Common myeloid progenitor, CD34-positive (primary cell): Measurements from ENCODE around the gene YY1.

Source experiments
- CTCF ChIA-PET: fragments of 350-600 bp; sonication (Branson Sonifier 250); formaldehyde crosslinking; loops from one replicate; lab custom pipeline; 2021; ENCODE audit warnings: antibody characterized with exemption; lab: Charles Lee
- POLR2A ChIA-PET: fragments of 350-600 bp; sonication (Branson Sonifier 250); formaldehyde crosslinking; loops from one replicate; lab custom pipeline; 2021; ENCODE audit warnings: antibody characterized with exemption; lab: Charles Lee
- DNase-seq, 3 donors: peaks; one replicate each; pipeline versions ENCODE4 v3.0.0 to v3.0.0-alpha.2; 2013
- H3K27ac ChIP-seq, 2 experiments: 1 replicate in 1 of 2; 2 replicates in 1 of 2; pipeline ENCODE4 v1.7.0; 2013; ENCODE audit warnings: inconsistent platforms in 2 of 2, low read length in 2 of 2, mild to moderate bottlenecking in 2 of 2, low read depth in 1 of 2, moderate library complexity in 1 of 2; ENCODE audit not compliant: severe bottlenecking in 2 of 2, insufficient read depth in 1 of 2, poor library complexity in 1 of 2
- H3K27me3 ChIP-seq, 5 experiments: replicated peaks in 2 of 5; 1 replicate in 3 of 5; 2 replicates in 2 of 5; pipeline versions ENCODE4 v1.6.1 to v1.7.0; 2013; ENCODE audit warnings: low read length in 4 of 5, mild to moderate bottlenecking in 2 of 5, moderate library complexity in 2 of 5, inconsistent platforms in 1 of 5; ENCODE audit not compliant: insufficient read depth in 5 of 5, control insufficient read depth in 4 of 5
- H3K36me3 ChIP-seq, 4 experiments: 1 replicate in 2 of 4; 2 replicates in 2 of 4; pipeline versions ENCODE4 v1.6.1 to v1.7.0; 2013; ENCODE audit warnings: low read length in 3 of 4, control low read depth in 1 of 4, mild to moderate bottlenecking in 1 of 4; ENCODE audit not compliant: control insufficient read depth in 4 of 4, insufficient read depth in 4 of 4
- H3K4me1 ChIP-seq, 4 experiments: 1 replicate in 3 of 4; 2 replicates in 1 of 4; pipeline versions ENCODE4 v1.6.1 to v1.7.1; 2013; ENCODE audit warnings: low read length in 3 of 4, mild to moderate bottlenecking in 3 of 4, control low read depth in 1 of 4, inconsistent platforms in 1 of 4, moderate library complexity in 1 of 4; ENCODE audit not compliant: control insufficient read depth in 4 of 4, insufficient read depth in 4 of 4; ENCODE audit errors: control extremely low read depth in 1 of 4
- H3K4me3 ChIP-seq, 7 experiments: 1 replicate in 4 of 7; 2 replicates in 3 of 7; pipeline versions ENCODE4 v1.5.1 to v1.7.0; 2013; ENCODE audit warnings: mild to moderate bottlenecking in 7 of 7, low read length in 6 of 7, moderate library complexity in 6 of 7, inconsistent platforms in 2 of 7, low read depth in 2 of 7, control low read depth in 1 of 7; ENCODE audit not compliant: insufficient read depth in 4 of 7, control insufficient read depth in 1 of 7; ENCODE audit errors: extremely low read depth in 1 of 7
- H3K9me3 ChIP-seq, 5 experiments: 1 replicate in 4 of 5; 2 replicates in 1 of 5; pipeline versions ENCODE4 v1.6.1 to v1.7.1; 2013; ENCODE audit warnings: low read length in 4 of 5, mild to moderate bottlenecking in 2 of 5, inconsistent platforms in 1 of 5, low read depth in 1 of 5, moderate library complexity in 1 of 5; ENCODE audit not compliant: control insufficient read depth in 4 of 5, insufficient read depth in 2 of 5; ENCODE audit errors: control extremely low read depth in 1 of 5
- WGBS: methylation state at CpG from one replicate; pipeline ENCODE4 v1.1.5; 2013; ENCODE audit not compliant: insufficient coverage; 5-methylcytosine and 5-hydroxymethylcytosine counted together

The YY1 gene

GRCh38 chr14:100221533-100222223, 17.3 kb upstream of the YY1 start:
- no peaks in the 10 kb centered on the region for H3K27me3 ChIP-seq
- H3K9me3 ChIP-seq: no peaks in the 10 kb centered on the region
- 1% methylated on average over 11 of the region's 15 CpGs for WGBS
- H3K27ac ChIP-seq: peak overlapping the region in 1 of 2 experiments; percentile 68
- CTCF ChIA-PET: interaction anchor here (0.5 to 5.0 kb wide), 11 partner anchors 10 to 92 kb away, joined by 3 to 86 read pairs (median 5); no protein-coding TSS in a partner anchor
- no peaks in the 10 kb centered on the region for H3K36me3 ChIP-seq
- peak; percentile 52 to 82 (median 76) for DNase-seq
- POLR2A ChIA-PET: interaction anchor here (1.7 kb wide), 1 partner anchor 16 kb away, joined by 9 read pairs; no protein-coding TSS in a partner anchor
- peaks cover 24 to 46% (median 43%) of the 10 kb centered on the region in 4 experiments for H3K4me1 ChIP-seq
- H3K4me3 ChIP-seq: peak overlapping the region; percentile 48 to 87 (median 70)

DNA sequence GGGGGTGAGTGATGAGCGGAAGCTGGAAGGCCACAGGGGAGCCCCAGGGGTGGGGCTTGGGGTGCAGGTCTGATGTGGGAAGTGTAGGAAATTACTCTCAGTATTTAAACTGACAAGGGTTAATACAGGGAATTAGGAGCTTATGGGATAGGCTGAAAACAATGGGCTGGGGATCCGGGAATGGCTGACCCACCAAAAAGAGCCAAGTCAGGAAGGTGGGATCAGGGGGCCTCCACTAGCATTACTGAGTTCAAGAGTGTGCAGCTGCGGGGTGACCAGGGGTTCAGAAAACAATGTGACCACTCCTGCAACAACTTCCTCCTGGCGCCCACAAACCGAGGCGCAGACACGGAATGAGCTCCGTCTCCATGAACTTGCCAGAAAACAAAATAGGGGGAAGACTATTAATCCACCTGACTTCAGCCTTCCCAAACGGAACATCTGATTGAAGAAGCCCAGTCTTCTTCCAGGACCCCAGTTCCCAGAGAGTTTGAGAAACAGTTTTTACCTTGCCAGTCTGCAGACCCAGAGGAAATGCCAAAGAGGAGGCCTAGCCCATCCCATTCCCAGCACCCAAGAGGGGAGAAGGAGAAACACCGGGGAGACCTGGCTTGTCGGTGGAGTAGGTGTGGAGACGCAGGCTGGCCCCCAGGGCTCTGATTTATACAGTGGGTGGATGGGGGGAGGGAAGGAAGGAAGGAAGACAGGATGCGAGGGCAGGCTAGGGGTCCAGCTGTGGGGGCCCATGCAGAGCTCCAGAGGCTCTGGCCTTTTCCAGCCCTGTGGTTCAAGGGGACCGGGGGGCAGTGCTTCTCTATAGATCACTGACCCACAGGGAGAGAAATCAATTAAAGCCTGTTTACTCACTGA, 16.5 kb upstream of the YY1 start:
- peak overlapping the region in 1 of 2 experiments; percentile 68 for H3K27ac ChIP-seq
- no peaks in the 10 kb centered on the region for H3K9me3 ChIP-seq
- DNase-seq: peak; percentile 34 to 80 (median 73)
- 6% methylated on average over 13 of the region's 14 CpGs for WGBS
- peaks cover 0 to under 1% (median 0%) of the 10 kb centered on the region in 4 experiments for H3K36me3 ChIP-seq
- ChIA-PET CTCF (interaction anchor here (0.9 to 5.0 kb wide), 9 partner anchors 12 to 115 kb away, joined by 3 to 86 read pairs (median 5); no protein-coding TSS in a partner anchor), POLR2A (interaction anchor here (1.0 to 1.7 kb wide), 2 partner anchors 10 to 15 kb away, joined by 3 to 9 read pairs; no protein-coding TSS in a partner anchor)
- peak overlapping the region; percentile 9 to 87 (median 70) for H3K4me3 ChIP-seq
- H3K27me3 ChIP-seq: no peaks in the 10 kb centered on the region
- peaks cover 24 to 46% (median 43%) of the 10 kb centered on the region in 4 experiments for H3K4me1 ChIP-seq

DNA sequence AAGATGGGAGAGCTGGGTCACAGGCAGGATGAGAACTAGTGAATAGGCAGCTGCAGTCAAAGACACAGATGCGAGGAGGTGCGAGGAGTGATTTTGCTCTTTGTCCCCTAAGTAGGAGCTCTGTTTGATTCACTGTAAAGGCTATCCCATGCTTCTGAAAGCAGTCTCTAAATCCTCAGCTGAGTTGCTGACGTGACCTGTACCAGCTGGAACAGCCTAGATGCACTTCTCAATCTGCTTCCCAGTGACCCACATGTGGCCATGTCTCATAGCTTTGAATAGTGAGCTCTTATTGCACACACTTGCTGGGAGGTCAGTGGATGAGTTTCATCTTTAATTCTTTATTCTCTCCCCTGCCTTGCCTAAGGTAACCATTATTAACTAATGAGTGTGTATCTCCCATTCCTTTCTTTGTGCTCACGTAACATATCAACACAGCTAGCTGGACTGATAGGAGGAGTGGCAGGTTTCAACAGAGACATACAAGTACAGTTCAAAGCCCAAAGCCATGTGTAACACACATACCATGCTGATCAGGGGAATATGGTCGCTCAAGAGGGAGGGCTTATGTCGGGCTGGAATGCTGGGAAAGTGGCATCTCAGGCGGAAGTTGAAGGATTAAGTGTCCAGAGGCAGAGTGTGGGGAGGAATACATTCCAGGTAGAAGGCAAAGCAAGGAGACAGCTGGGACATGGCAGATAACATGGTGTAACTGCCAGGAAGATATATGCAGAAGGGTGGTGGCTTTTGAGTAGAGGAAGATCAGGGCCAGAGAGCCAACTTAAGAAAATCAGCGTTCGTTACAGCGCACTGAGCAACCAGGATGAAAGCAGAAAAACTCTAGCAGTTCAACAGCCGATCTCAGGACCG, 15.4 kb upstream of the YY1 start:
- Histone ChIP-seq H3K36me3 (peaks cover 0 to 6% (median 1%) of the 10 kb centered on the region in 4 experiments), H3K4me3 (peak overlapping the region in 4 of 7 experiments; percentile 21 to 87 (median 57)), H3K4me1 (peaks cover 24 to 46% (median 43%) of the 10 kb centered on the region in 4 experiments), H3K27ac (peak overlapping the region in 1 of 2 experiments; percentile 56), H3K27me3 (no peaks in the 10 kb centered on the region), H3K9me3 (no peaks in the 10 kb centered on the region)
- CTCF ChIA-PET: interaction anchor here (0.9 to 5.0 kb wide), 11 partner anchors 8 to 116 kb away, joined by 3 to 86 read pairs (median 4); no protein-coding TSS in a partner anchor
- POLR2A ChIA-PET: interaction anchor here (0.7 to 1.0 kb wide), 2 partner anchors 9 to 13 kb away, joined by 3 to 4 read pairs; no protein-coding TSS in a partner anchor
- WGBS: 79% methylated on average over 11 of the region's 12 CpGs
- DNase-seq: no peak

GRCh38 chr14:100224229-100224866, 14.6 kb upstream of the YY1 start:
- Histone ChIP-seq H3K27me3 (no peaks in the 10 kb centered on the region), H3K36me3 (peaks cover 0 to 11% (median 1%) of the 10 kb centered on the region in 4 experiments), H3K9me3 (no peaks in the 10 kb centered on the region), H3K4me3 (peak overlapping the region in 4 of 7 experiments; percentile 15 to 44 (median 40)), H3K27ac (peak overlapping the region in 1 of 2 experiments; percentile 56), H3K4me1 (peaks cover 24 to 46% (median 43%) of the 10 kb centered on the region in 4 experiments)
- WGBS: 3% methylated on average over 3 of the region's 4 CpGs
- DNase-seq: no peak
- CTCF ChIA-PET: interaction anchor here (0.7 to 5.0 kb wide), 11 partner anchors 9 to 107 kb away, joined by 3 to 86 read pairs (median 4); no protein-coding TSS in a partner anchor
- POLR2A ChIA-PET: interaction anchor here (0.6 to 0.7 kb wide), 2 partner anchors 13 to 31 kb away, joined by 3 read pairs; no protein-coding TSS in a partner anchor

GRCh38 chr14:100225169-100225568, 13.8 kb upstream of the YY1 start:
- WGBS: 94% methylated on average over 2 of the region's 4 CpGs
- H3K27me3 ChIP-seq: no peaks in the 10 kb centered on the region

More at GRCh38 chr14:100225169-100225568, 13.8 kb upstream of the YY1 start:
- no peak overlapping the region for H3K27ac ChIP-seq
- CTCF ChIA-PET: interaction anchor here (1.3 to 5.0 kb wide), 6 partner anchors 9 to 108 kb away, joined by 3 to 86 read pairs (median 4); no protein-coding TSS in a partner anchor
- peak overlapping the region in 2 of 7 experiments; percentile 15 to 43 for H3K4me3 ChIP-seq
- DNase-seq: no peak
- H3K36me3 ChIP-seq: peaks cover 0 to 20% (median 4%) of the 10 kb centered on the region in 4 experiments
- POLR2A ChIA-PET: interaction anchor here (0.7 kb wide), 1 partner anchor 12 kb away, joined by 3 read pairs; no protein-coding TSS in a partner anchor
- H3K9me3 ChIP-seq: no peaks in the 10 kb centered on the region
- H3K4me1 ChIP-seq: peaks cover 24 to 46% (median 43%) of the 10 kb centered on the region in 4 experiments
